ENCODE measurements around the gene AVP.

Gene AVP

DNA sequence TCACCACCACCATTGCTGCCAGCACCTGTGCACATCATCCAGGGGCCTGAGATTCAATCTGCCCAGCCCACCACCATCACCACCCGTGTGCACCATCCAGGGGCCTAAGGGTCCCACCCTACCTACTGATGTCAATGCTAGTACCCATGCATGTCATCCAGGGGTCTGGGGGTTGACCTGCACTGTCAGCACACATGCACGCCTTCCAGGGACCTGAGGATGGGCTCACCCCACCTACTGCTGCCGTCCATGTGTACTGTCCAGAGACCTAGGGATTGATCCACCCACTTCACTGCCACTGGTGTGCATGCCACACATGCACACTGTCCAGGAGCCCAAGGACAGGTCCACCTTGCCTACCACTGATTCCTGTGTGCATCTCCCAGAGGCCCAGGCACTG is 25.0 kb downstream of the AVP start:
- DNase-seq (ENCODE audit: low read depth), result no peak
- no peak overlapping the region for H3K4me3 ChIP-seq (ENCODE audit: low read depth, low read length)
- TF ChIP-seq CTCF (conservative IDR thresholded peaks at IDR 0.05; ENCODE audit: low read depth, low read length), result no peak

- DNase-seq (ENCODE audit: low read depth), result no peak
- no peak overlapping the region for H3K4me3 ChIP-seq (ENCODE audit: low read depth, low read length)
- TF ChIP-seq CTCF (conservative IDR thresholded peaks at IDR 0.05; ENCODE audit: low read depth, low read length), result no peak
Observed at GRCh38 chr20:3051385-3052019, 33.0 kb downstream of the AVP start.

DNA sequence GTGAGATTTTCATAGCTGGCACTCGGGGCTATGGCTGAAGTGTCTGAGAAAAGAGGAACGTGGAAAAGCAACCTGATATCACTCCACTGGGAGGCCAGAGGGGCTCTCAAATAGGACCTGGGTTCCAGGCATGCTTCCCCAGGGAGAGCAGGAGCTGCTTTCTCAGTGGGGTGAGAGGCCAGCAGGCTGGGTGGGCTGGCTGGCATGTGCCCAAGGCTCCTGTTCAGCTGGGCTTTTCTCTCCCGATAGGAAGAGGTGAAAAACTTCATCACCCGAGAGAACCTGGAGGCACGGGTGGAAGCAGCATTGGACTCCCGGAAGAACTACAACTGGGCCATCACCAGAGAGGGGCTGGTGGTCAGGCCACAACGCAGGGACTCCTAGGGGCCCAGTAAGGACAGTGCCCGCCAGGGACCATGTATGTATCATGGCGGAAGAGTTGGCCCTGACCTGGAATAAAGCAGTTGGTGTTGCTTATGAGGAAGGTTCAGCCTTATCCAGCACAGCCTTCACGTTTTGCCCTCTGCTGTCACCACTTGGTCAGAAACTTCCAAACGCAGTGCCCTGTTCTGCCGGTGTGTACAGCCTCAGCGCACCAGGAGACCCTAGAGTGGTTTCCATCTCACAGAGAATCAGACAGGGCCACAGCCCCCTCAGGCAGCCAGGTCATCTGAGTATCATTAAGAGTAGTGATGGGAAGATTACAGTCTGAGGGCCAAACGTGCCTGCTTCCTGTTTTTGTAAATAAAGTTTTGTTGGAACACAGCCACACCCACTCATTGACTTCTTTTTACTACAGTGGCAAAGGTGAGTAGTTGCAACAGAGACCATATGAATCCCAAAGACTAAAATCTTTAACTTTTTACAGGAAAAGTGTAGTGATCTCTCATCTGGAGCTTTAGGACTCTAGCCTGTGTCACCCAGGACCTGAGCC is 36.8 kb downstream of the AVP start:
- no peak for DNase-seq (ENCODE audit: low read depth)
- H3K4me3 ChIP-seq (ENCODE audit: low read depth, low read length), result no peak overlapping the region
- no peak for TF ChIP-seq CTCF (conservative IDR thresholded peaks at IDR 0.05; ENCODE audit: low read depth, low read length)

DNA sequence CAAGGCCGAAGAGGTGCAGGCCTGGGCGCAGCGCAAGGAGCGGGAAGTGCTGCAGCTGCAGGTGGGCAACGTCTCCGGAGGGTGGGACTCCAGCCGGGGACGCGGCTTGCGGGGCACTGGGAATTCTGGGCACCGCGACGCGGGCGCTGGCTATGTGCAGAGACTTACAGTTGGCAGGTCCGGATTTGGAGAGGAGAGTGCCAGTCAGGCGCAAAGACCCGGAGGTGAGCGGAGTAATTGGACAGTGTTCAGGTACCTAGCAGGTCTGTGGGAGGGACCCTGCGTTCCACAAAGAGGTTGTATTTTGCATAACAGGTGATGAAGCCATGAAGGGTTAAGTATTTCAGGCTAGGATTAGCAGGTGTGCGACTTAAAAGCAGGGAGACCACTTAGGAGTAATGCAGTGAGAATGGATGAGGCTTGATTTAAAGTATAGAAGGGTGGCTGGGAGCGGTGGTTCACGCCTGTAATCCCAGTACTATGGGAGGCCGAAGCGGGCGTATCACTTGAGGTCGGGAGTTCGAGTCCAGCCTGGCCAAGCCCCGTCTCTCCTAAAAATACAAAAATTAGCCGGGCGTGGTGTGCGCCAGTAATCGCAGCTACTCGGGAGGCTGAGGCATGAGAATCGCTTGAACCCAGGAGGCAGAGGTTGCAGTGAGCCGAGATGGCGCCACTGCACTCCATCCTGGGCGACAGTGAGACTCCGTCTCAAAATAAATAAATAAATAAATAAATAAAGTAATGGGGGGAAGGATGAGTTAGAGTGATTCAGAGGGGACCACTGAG is 37.7 kb downstream of the AVP start:
- H3K4me3 ChIP-seq (ENCODE audit: low read depth, low read length), result peak overlapping the region; percentile 85
- no peak for TF ChIP-seq CTCF (conservative IDR thresholded peaks at IDR 0.05; ENCODE audit: low read depth, low read length)
- peak; percentile 21 for DNase-seq (ENCODE audit: low read depth)

GRCh38 chr20:3045816-3046676 is 38.5 kb downstream of the AVP start, which contains the start of gene MRPS26:
Gene MRPS26, plus strand, starts transcription at chr20:3046052. Its CDS starts 17 bp downstream, at chr20:3046069.
- H3K4me3 ChIP-seq (ENCODE audit: low read depth, low read length), result peak within 1 kb of the TSS; percentile 85
- peak; percentile 83 for DNase-seq (ENCODE audit: low read depth)
- no peak for TF ChIP-seq CTCF (conservative IDR thresholded peaks at IDR 0.05; ENCODE audit: low read depth, low read length)

Measured in choroid plexus epithelial cell (primary cell).